ENCODE results near the gene AATK. TPM values are rescaled to one million over a fixed set of nuclear protein-coding genes. Genes with fewer than 3 reads are reported as not detected.

The AATK gene
- total RNA-seq, 1 experiment from 2014 or later, result 4.4 TPM

- H4K20me1 ChIP-seq (ENCODE audit: insufficient read depth), result no peaks in the 10 kb centered on the region
- intact Hi-C loops (cut with micrococcal nuclease), result no loop called here
- H3K4me1 ChIP-seq (ENCODE audit: control insufficient read depth in 1 of 2, insufficient read depth in 2 of 2, low read length in 2 of 2), result peaks cover 0 to 11% of the 10 kb centered on the region in 2 experiments; a peak in 2 of 4 replicates
- H3K9me2 ChIP-seq (ENCODE audit: insufficient read depth), result no peaks in the 10 kb centered on the region
- H3K79me2 ChIP-seq (ENCODE audit: insufficient read depth, low read length), result no peaks in the 10 kb centered on the region
- ATAC-seq (no peak), DNase-seq (ENCODE audit: low read depth, low spot score) (no peak)
- H3K9ac ChIP-seq (ENCODE audit: low read length), result no peak overlapping the region
- ChIA-PET CTCF (no interaction called here), POLR2A (no interaction called here), RAD21 (ENCODE audit: low non-redundant PET in 1 of 2, low total read pairs in 2 of 2, uncharacterized antibody in 2 of 2, unreplicated experiment in 2 of 2) (no interaction called here)
- H2AFZ ChIP-seq (ENCODE audit: low read depth, low read length, poor library complexity, severe bottlenecking), result no peak overlapping the region
- no peaks in the 10 kb centered on the region for H3K27me3 ChIP-seq (ENCODE audit: insufficient read depth, low read length)
- H3K4me3 ChIP-seq (replicated peaks in 1 of 2; ENCODE audit: low read depth in 1 of 2, low read length in 2 of 2), result no peak overlapping the region
- no peak for TF ChIP-seq ELF1 (IDR thresholded peaks at IDR 0.05; ENCODE audit: borderline replicate concordance, low read depth)
- no peak for TF ChIP-seq EGR1 (IDR thresholded peaks at IDR 0.05; ENCODE audit: low read depth)
- no peak for TF ChIP-seq SP1 (IDR thresholded peaks at IDR 0.05; ENCODE audit: low read depth)
- no peak for TF ChIP-seq SIN3A (IDR thresholded peaks at IDR 0.05; ENCODE audit: low read depth)
- TF ChIP-seq POLR2A (IDR thresholded peaks at IDR 0.05; ENCODE audit: borderline replicate concordance, extremely low read depth, insufficient read depth, insufficient read length), result no peak
- no peak for TF ChIP-seq ZNF274 (IDR thresholded peaks at IDR 0.05; ENCODE audit: low read depth, low read length)
- TF ChIP-seq EZH2phosphoT487 (IDR thresholded peaks at IDR 0.05; ENCODE audit: borderline replicate concordance), result no peak
- TF ChIP-seq RAD21 (IDR thresholded peaks at IDR 0.05; ENCODE audit: low read depth), result no peak
- TF ChIP-seq MAX (IDR thresholded peaks at IDR 0.05), result no peak
- no peak for TF ChIP-seq REST (IDR thresholded peaks at IDR 0.05; ENCODE audit: low read depth)
- TF ChIP-seq FOSL1 (IDR thresholded peaks at IDR 0.05; ENCODE audit: low read depth), result no peak
- TF ChIP-seq CTCF (IDR thresholded peaks at IDR 0.05 in 2 of 3, conservative IDR thresholded peaks at IDR 0.05 in 1 of 3; ENCODE audit: borderline replicate concordance in 1 of 3, insufficient read depth in 1 of 3, low read depth in 2 of 3, low read length in 2 of 3), result no peak
- H3K4me2 ChIP-seq (ENCODE audit: low read length), result no peak overlapping the region
- BruUV-seq (replicated peaks), result no TSS peak
- no peaks in the 10 kb centered on the region for H3K36me3 ChIP-seq (ENCODE audit: control insufficient read depth in 1 of 2, insufficient read depth in 2 of 2, low read length in 2 of 2)
- no peaks in the 10 kb centered on the region for H3K9me3 ChIP-seq (ENCODE audit: control insufficient read depth in 1 of 2, insufficient read depth in 1 of 2, low read depth in 1 of 2, low read length in 2 of 2)
- H3K27ac ChIP-seq (ENCODE audit: low read depth, low read length), result no peak overlapping the region
Observed at GRCh38 chr17:81132197-81132540, 33.9 kb downstream of the AATK start.

All from HCT116 (cell line).